IMR-90 (cell line): ENCODE results near the gene LRPAP1. TPM values are rescaled to one million over a fixed set of nuclear protein-coding genes. Genes with fewer than 3 reads are reported as not detected.

Source experiments
- ATAC-seq: fragments of 200-7000 bp; cut with Tn5 transposase; 2 replicates; pipeline ENCODE4 v1.9.1; 2020; ENCODE audit warnings: low read depth, mild to moderate bottlenecking, moderate library complexity
- BruUV-seq: library from RNA; stranded (reverse); fragments of 400-500 nt; replicated peaks from 2 replicates; lab custom pipeline; 2021; lab: Mats Ljungman, UMichigan
- CTCF ChIA-PET: fragments of 300-600 bp; formaldehyde crosslinking; extraction: SDS; loops from one replicate; lab custom pipeline; 2021; ENCODE audit warnings: antibody characterized with exemption; lab: Yijun Ruan, JAX
- POLR2A ChIA-PET: fragments of 300-600 bp; sonication (Branson Sonifier 250); formaldehyde crosslinking; loops from one replicate; lab custom pipeline; 2022; ENCODE audit warnings: antibody characterized with exemption; ENCODE audit not compliant: unreplicated experiment; lab: Charles Lee
- DNase-seq: peaks from one replicate; pipeline ENCODE4 v3.0.0; 2013
- H2AFZ ChIP-seq: replicated peaks from 2 replicates; pipeline ENCODE3; 2013; ENCODE audit warnings: low read length, mild to moderate bottlenecking; ENCODE audit not compliant: poor library complexity
- H2AK5ac ChIP-seq: 2 replicates; pipeline ENCODE4 v1.6.1; 2013; ENCODE audit warnings: low read depth, low read length, inconsistent platforms
- H2AK9ac ChIP-seq: replicated peaks from 2 replicates; pipeline ENCODE3; 2013; ENCODE audit warnings: mild to moderate bottlenecking, low read depth, low read length, moderate library complexity; ENCODE audit not compliant: poor library complexity
- H2BK120ac ChIP-seq: 2 replicates; pipeline ENCODE4 v1.6.1; 2013; ENCODE audit warnings: low read depth, low read length, inconsistent platforms
- H2BK15ac ChIP-seq: 3 replicates; pipeline ENCODE4 v1.6.1; 2013; ENCODE audit warnings: low read depth, low read length, inconsistent platforms
- H2BK20ac ChIP-seq: 2 replicates; pipeline ENCODE4 v1.6.1; 2013; ENCODE audit warnings: low read depth, mild to moderate bottlenecking, inconsistent platforms, low read length, moderate library complexity
- H2BK5ac ChIP-seq: 2 replicates; pipeline ENCODE4 v1.6.1; 2013; ENCODE audit warnings: mild to moderate bottlenecking, low read depth, low read length, inconsistent platforms; ENCODE audit not compliant: poor library complexity, severe bottlenecking
- H3K14ac ChIP-seq: replicated peaks from 2 replicates; pipeline ENCODE4 v1.6.1; 2013; ENCODE audit warnings: low read depth, low read length, inconsistent platforms
- H3K18ac ChIP-seq: 2 replicates; pipeline ENCODE4 v1.6.1; 2013; ENCODE audit warnings: low read depth, low read length, control low read depth
- H3K23ac ChIP-seq: 2 replicates; pipeline ENCODE4 v1.6.1; 2013; ENCODE audit warnings: low read depth, low read length, inconsistent platforms
- H3K27ac ChIP-seq: 2 replicates; pipeline ENCODE4 v1.5.1; 2013; ENCODE audit warnings: mild to moderate bottlenecking, control low read depth, low read length; ENCODE audit not compliant: insufficient read depth
- H3K27me3 ChIP-seq: 2 replicates; pipeline ENCODE4 v1.6.1; 2013; ENCODE audit warnings: low read length; ENCODE audit not compliant: control insufficient read depth, insufficient read depth
- H3K36me3 ChIP-seq: 2 replicates; pipeline ENCODE4 v1.6.1; 2013; ENCODE audit warnings: low read length, mixed read lengths; ENCODE audit not compliant: control insufficient read depth, insufficient read depth
- H3K4ac ChIP-seq: 2 replicates; pipeline ENCODE4 v1.6.1; 2013; ENCODE audit warnings: low read depth, low read length, inconsistent platforms
- H3K4me1 ChIP-seq: 2 replicates; pipeline ENCODE4 v1.6.1; 2013; ENCODE audit warnings: low read length, mixed read lengths; ENCODE audit not compliant: control insufficient read depth, insufficient read depth
- H3K4me2 ChIP-seq: 2 replicates; pipeline ENCODE4 v1.6.1; 2013; ENCODE audit warnings: low read depth, mild to moderate bottlenecking, control low read depth, low read length, moderate library complexity
- H3K4me3 ChIP-seq: 2 replicates; pipeline ENCODE4 v1.5.1; 2013; ENCODE audit warnings: low read depth, mild to moderate bottlenecking, control low read depth, low read length, moderate library complexity; ENCODE audit not compliant: insufficient read depth
- H3K56ac ChIP-seq: 2 replicates; pipeline ENCODE4 v1.6.1; 2013; ENCODE audit warnings: low read length, inconsistent platforms; ENCODE audit not compliant: insufficient read depth; ENCODE audit errors: extremely low read depth
- H3K79me1 ChIP-seq, 2 experiments: 2 replicates each; pipeline ENCODE4 v1.6.1; 2013; ENCODE audit warnings: low read length in 2 of 2, inconsistent platforms in 1 of 2, low read depth in 1 of 2
- H3K9ac ChIP-seq: 2 replicates; pipeline ENCODE4 v1.6.1; 2013; ENCODE audit warnings: low read depth, low read length, control low read depth
- H3K9me1 ChIP-seq: 2 replicates; pipeline ENCODE4 v1.6.1; 2013; ENCODE audit warnings: low read length, inconsistent platforms; ENCODE audit not compliant: insufficient read depth
- H3K9me3 ChIP-seq: 2 replicates; pipeline ENCODE4 v1.6.1; 2013; ENCODE audit warnings: low read length; ENCODE audit not compliant: control insufficient read depth, insufficient read depth
- H4K20me1 ChIP-seq: 2 replicates; pipeline ENCODE4 v1.6.1; 2013; ENCODE audit warnings: low read length, inconsistent platforms; ENCODE audit not compliant: insufficient read depth
- H4K5ac ChIP-seq: 2 replicates; pipeline ENCODE4 v1.6.1; 2013; ENCODE audit warnings: mild to moderate bottlenecking, low read depth, low read length, control low read depth
- H4K8ac ChIP-seq, 2 experiments: 2 replicates each; pipeline ENCODE4 v1.6.1; 2013; ENCODE audit warnings: low read depth in 2 of 2, low read length in 2 of 2, control low read depth in 1 of 2, inconsistent platforms in 1 of 2
- H4K91ac ChIP-seq: 2 replicates; pipeline ENCODE4 v1.6.1; 2013; ENCODE audit warnings: low read depth, low read length, inconsistent platforms; ENCODE audit not compliant: insufficient read depth
- BHLHE40 ChIP-seq: fragments of 150-350 bp; IDR thresholded peaks from 2 replicates; pipeline ENCODE4 v1.6.1; 2016; ENCODE audit warnings: mild to moderate bottlenecking, low read depth, low read length
- CEBPB ChIP-seq: IDR thresholded peaks from 2 replicates; pipeline ENCODE4 v1.6.1; 2012; ENCODE audit warnings: low read depth, low read length, improper control_type of control experiment
- CHD1 ChIP-seq: IDR thresholded peaks from 2 replicates; pipeline ENCODE4 v1.6.1; 2012; ENCODE audit warnings: low read depth, low read length, improper control_type of control experiment
- FOS ChIP-seq: fragments of 150-350 bp; IDR thresholded peaks from 2 replicates; pipeline ENCODE4 v1.6.1; 2016; ENCODE audit warnings: low read depth, low read length
- MAFK ChIP-seq: IDR thresholded peaks from 2 replicates; pipeline ENCODE4 v1.6.1; 2012; ENCODE audit warnings: low read depth, low read length, improper control_type of control experiment
- MAZ ChIP-seq: IDR thresholded peaks from 2 replicates; pipeline ENCODE4 v1.6.1; 2012; ENCODE audit warnings: low read depth, mild to moderate bottlenecking, low read length, improper control_type of control experiment, moderate library complexity, borderline replicate concordance
- MXI1 ChIP-seq: IDR thresholded peaks from 2 replicates; pipeline ENCODE4 v1.6.1; 2012; ENCODE audit warnings: low read depth, mild to moderate bottlenecking, low read length, moderate library complexity, borderline replicate concordance
- NFE2L2 ChIP-seq: fragments of 150-350 bp; IDR thresholded peaks from 2 replicates; pipeline ENCODE4 v1.6.1; 2016; ENCODE audit warnings: low read depth, mild to moderate bottlenecking, low read length
- POLR2A ChIP-seq: IDR thresholded peaks from 2 replicates; pipeline ENCODE4 v1.6.1; 2012; ENCODE audit warnings: mild to moderate bottlenecking, low read depth, low read length
- RAD21 ChIP-seq: IDR thresholded peaks from 2 replicates; pipeline ENCODE4 v1.6.1; 2012; ENCODE audit warnings: low read length, improper control_type of control experiment
- RCOR1 ChIP-seq: IDR thresholded peaks from 2 replicates; pipeline ENCODE4 v1.6.1; 2012; ENCODE audit warnings: mild to moderate bottlenecking, low read length, improper control_type of control experiment; ENCODE audit not compliant: insufficient replicate concordance
- RFX5 ChIP-seq: IDR thresholded peaks from 2 replicates; pipeline ENCODE4 v1.8.0; 2012; ENCODE audit warnings: low read depth, mild to moderate bottlenecking, low read length, moderate library complexity
- SMC3 ChIP-seq: fragments of 150-350 bp; IDR thresholded peaks from 2 replicates; pipeline ENCODE4 v1.6.1; 2016; ENCODE audit warnings: low read depth, mild to moderate bottlenecking, antibody characterized with exemption, low read length, moderate library complexity
- WGBS, 2 experiments: methylation state at CpG; one replicate each; pipeline versions ENCODE4 v1.1.5 to v1.1.7; 2013; ENCODE audit warnings: missing lambda C conversion rate in 2 of 2; ENCODE audit not compliant: insufficient read length in 1 of 2; ENCODE audit errors: extremely low coverage in 2 of 2; 5-methylcytosine and 5-hydroxymethylcytosine counted together
- dilution Hi-C: fragments of 300-500 bp; cut with HindIII; formaldehyde crosslinking; loops from one replicate; pipeline ENCODE4 v1.14.3; 2018; ENCODE audit warnings: low sequenced_read_pairs; ENCODE audit not compliant: unreplicated experiment
- in situ Hi-C: fragments of 300-500 bp; cut with MboI; formaldehyde crosslinking; loops from 3 replicates; pipeline ENCODE4 v1.14.3; 2019; ENCODE audit warnings: low sequenced_read_pairs, inconsistent platforms, mixed read lengths
- intact Hi-C: fragments of 100-400 bp; cut with micrococcal nuclease; formaldehyde crosslinking; loops from 2 replicates; pipeline ENCODE4 v1.10.0; 2022
- polyA plus RNA-seq, 3 experiments: library from polyadenylated mRNA; depleted of rRNA; stranded (reverse); fragments of >200 nt; gene quantifications; 2 replicates each; pipeline ENCODE4 v1.2.3, GENCODE V29; 2012; ENCODE audit warnings: low replicate concordance in 1 of 3
- total RNA-seq: library from RNA; depleted of rRNA; stranded (reverse); fragments of >200 nt; gene quantifications from 2 replicates; pipeline ENCODE4 v1.2.3, GENCODE V29; 2012
- TF ChIP-seq, protein P1 (sequence below): conservative IDR thresholded peaks from 2 replicates; pipeline ENCODE4 v1.5.1; 2012; ENCODE audit warnings: mild to moderate bottlenecking, low read depth, low read length, improper control_type of control experiment
- TF ChIP-seq, protein P2 (sequence below): fragments of 150-350 bp; IDR thresholded peaks from 2 replicates; pipeline ENCODE4 v1.6.1; 2017; ENCODE audit warnings: mild to moderate bottlenecking, antibody characterized with exemption, low read length, low read depth
- TF ChIP-seq, protein P3 (sequence below): fragments of 150-350 bp; IDR thresholded peaks from 2 replicates; pipeline ENCODE4 v1.6.1; 2016; ENCODE audit warnings: low read depth, mild to moderate bottlenecking, low read length, moderate library complexity, borderline replicate concordance

LRPAP1 gene
- total and polyA plus RNA-seq, 2 of the 4 experiments (the other 2 are of a cell fraction) = 135 to 175 TPM

DNA sequence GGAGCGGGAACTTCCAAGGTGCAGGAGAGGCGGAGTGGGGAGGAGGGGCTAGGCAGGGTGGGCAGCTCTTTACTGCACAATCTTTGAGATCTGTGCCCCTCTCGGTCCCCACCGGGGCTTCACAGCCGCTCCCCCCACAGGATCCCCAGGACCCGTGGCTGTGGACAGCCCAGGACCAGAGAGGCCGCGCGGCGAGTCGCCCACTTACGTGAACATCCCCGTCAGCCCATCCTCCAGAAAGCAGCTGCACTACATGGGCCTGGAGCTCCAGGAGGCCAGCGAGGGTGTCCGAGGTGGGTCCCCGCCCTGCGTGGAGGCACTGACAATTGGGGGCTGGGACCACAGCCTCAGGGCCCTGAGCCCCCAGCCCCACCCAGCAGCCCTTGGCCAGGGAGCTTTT lies 32.1 kb downstream of the LRPAP1 start:
- ChIA-PET CTCF (no interaction called here), POLR2A (no interaction called here)
- Histone ChIP-seq H3K4me1 (no peaks in the 10 kb centered on the region), H2BK120ac (no peak overlapping the region), H3K56ac (no peak overlapping the region), H2BK5ac (no peak overlapping the region), H3K4ac (no peak overlapping the region), H3K4me2 (no peak overlapping the region), H3K14ac (no peak overlapping the region), H2AFZ (no peak overlapping the region), H4K20me1 (peaks cover 32% of the 10 kb centered on the region), H3K27me3 (no peaks in the 10 kb centered on the region), H3K23ac (no peak overlapping the region), H3K9ac (no peak overlapping the region), H4K5ac (no peak overlapping the region), H2BK20ac (no peak overlapping the region), H2AK9ac (no peak overlapping the region), H3K36me3 (peaks cover 6% of the 10 kb centered on the region), H3K4me3 (no peak overlapping the region), H3K18ac (no peak overlapping the region), H4K91ac (no peak overlapping the region), H3K27ac (no peak overlapping the region), H3K9me1 (no peaks in the 10 kb centered on the region), H2AK5ac (no peak overlapping the region), H4K8ac (no peak overlapping the region), H2BK15ac (no peak overlapping the region), H3K79me1 (peaks cover 3 to 9% of the 10 kb centered on the region in 2 experiments; a peak in 2 of 4 replicates), H3K9me3 (no peaks in the 10 kb centered on the region)
- DNase-seq = no peak
- WGBS, 2 experiments = 99% methylated on average over 12 of the region's 17 CpGs; no CpG with 5 or more reads in 1 of the 2 experiments
- in situ Hi-C loops = no loop called here
- intact Hi-C loops = no loop called here
- ATAC-seq = no peak
- TF ChIP-seq, protein P1, sequence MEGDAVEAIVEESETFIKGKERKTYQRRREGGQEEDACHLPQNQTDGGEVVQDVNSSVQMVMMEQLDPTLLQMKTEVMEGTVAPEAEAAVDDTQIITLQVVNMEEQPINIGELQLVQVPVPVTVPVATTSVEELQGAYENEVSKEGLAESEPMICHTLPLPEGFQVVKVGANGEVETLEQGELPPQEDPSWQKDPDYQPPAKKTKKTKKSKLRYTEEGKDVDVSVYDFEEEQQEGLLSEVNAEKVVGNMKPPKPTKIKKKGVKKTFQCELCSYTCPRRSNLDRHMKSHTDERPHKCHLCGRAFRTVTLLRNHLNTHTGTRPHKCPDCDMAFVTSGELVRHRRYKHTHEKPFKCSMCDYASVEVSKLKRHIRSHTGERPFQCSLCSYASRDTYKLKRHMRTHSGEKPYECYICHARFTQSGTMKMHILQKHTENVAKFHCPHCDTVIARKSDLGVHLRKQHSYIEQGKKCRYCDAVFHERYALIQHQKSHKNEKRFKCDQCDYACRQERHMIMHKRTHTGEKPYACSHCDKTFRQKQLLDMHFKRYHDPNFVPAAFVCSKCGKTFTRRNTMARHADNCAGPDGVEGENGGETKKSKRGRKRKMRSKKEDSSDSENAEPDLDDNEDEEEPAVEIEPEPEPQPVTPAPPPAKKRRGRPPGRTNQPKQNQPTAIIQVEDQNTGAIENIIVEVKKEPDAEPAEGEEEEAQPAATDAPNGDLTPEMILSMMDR = no peak
- TF ChIP-seq POLR2A (no peak), BHLHE40 (no peak), NFE2L2 (no peak), MAFK (no peak), MAZ (no peak), RAD21 (no peak), CHD1 (no peak), RCOR1 (no peak), FOS (no peak), RFX5 (no peak), MXI1 (no peak), SMC3 (no peak), CEBPB (no peak)
- TF ChIP-seq, protein P2, sequence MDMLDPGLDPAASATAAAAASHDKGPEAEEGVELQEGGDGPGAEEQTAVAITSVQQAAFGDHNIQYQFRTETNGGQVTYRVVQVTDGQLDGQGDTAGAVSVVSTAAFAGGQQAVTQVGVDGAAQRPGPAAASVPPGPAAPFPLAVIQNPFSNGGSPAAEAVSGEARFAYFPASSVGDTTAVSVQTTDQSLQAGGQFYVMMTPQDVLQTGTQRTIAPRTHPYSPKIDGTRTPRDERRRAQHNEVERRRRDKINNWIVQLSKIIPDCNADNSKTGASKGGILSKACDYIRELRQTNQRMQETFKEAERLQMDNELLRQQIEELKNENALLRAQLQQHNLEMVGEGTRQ = no peak
- TF ChIP-seq, protein P3, sequence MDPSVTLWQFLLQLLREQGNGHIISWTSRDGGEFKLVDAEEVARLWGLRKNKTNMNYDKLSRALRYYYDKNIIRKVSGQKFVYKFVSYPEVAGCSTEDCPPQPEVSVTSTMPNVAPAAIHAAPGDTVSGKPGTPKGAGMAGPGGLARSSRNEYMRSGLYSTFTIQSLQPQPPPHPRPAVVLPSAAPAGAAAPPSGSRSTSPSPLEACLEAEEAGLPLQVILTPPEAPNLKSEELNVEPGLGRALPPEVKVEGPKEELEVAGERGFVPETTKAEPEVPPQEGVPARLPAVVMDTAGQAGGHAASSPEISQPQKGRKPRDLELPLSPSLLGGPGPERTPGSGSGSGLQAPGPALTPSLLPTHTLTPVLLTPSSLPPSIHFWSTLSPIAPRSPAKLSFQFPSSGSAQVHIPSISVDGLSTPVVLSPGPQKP = no peak
- BruUV-seq = no TSS peak
- dilution Hi-C loops = no loop called here
